ENCODE data around the gene TCIRG1.
A peak's percentile ranks its signal among the peaks of the same experiment; 100 is the strongest.

The TCIRG1 gene

DNA sequence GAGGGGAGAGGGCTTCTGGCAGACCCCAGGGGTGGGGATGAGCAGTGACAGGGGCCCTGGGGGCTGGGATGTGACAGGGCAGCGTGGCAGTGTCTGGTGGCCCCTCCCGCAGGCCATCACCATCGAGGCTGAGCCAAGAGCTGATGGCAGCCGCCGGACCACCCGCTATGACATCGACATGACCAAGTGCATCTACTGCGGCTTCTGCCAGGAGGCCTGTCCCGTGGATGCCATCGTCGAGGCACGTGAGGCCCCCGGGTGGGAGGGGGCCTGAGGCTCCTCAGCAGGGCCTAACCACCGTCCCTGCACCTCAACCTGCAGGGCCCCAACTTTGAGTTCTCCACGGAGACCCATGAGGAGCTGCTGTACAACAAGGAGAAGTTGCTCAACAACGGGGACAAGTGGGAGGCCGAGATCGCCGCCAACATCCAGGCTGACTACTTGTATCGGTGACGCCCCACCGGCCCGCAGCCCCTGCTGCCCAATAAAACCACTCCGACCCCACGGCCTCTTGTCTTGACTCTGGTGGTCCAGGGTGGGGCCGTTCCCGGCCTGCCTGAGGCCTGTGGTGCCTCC, 2.6 kb upstream of the TCIRG1 start:
- H4K20me1 ChIP-seq = peaks cover 2 to 10% (median 8%) of the 10 kb centered on the region in 11 experiments; a peak in 18 of 22 replicates
- peaks cover 22 to 49% (median 28%) of the 10 kb centered on the region in 11 experiments for H3K36me3 ChIP-seq
- no peaks in the 10 kb centered on the region for H3K27me3 ChIP-seq
- no peaks in the 10 kb centered on the region for H3K9me3 ChIP-seq (replicated peaks in 1 of 11)
- H3K4me1 ChIP-seq = peaks cover 64 to 79% (median 69%) of the 10 kb centered on the region in 10 experiments
- H3K27ac ChIP-seq = peak overlapping the region; percentile 73 to 92 (median 88)
- TF ChIP-seq Cebpa-rat (IDR thresholded peaks at IDR 0.05) = no peak
- H3K4me2 ChIP-seq = peak overlapping the region; percentile 93 to 100 (median 98)
- peak overlapping the region in 4 of 10 experiments; percentile 6 to 43 (median 31); a peak in 6 of 20 replicates for H3K4me3 ChIP-seq
- H3K9ac ChIP-seq = peak overlapping the region; percentile 57 to 89 (median 84)

DNA sequence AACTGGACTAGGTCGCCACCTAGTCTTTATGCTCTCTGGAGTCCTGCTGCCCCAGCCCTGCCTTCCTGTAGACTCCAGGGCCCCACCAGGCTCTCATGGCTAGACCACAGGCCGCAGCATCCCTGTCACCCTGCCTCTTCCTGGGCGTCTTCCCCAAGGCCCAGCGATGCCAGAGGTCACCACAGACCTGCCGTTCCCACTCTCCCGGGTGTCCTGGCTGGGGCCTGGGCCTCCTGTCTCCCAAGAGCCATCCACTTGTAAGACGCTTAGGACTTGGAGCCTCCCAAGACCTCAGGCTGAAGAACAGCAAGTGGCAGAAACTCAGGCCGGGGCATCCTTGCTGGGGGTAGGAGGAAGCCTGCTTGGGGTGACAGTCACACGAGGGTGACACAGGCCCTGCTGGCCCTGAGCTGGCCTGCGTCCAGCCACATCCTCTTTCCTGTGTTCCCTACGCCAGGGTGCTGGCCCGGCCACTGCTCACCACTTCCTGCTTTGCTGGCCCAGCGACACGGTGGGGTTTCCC, 2.0 kb upstream of the TCIRG1 start:
- no peaks in the 10 kb centered on the region for H3K9me3 ChIP-seq (replicated peaks in 1 of 11)
- no peaks in the 10 kb centered on the region for H3K27me3 ChIP-seq
- H3K4me1 ChIP-seq = peaks cover 64 to 79% (median 69%) of the 10 kb centered on the region in 10 experiments
- H3K27ac ChIP-seq = peak overlapping the region; percentile 73 to 92 (median 88)
- H3K36me3 ChIP-seq = peaks cover 22 to 55% (median 29%) of the 10 kb centered on the region in 11 experiments
- TF ChIP-seq Cebpa-rat (IDR thresholded peaks at IDR 0.05) = no peak
- peaks cover 8 to 15% (median 13%) of the 10 kb centered on the region in 11 experiments; a peak in 18 of 22 replicates for H4K20me1 ChIP-seq
- H3K9ac ChIP-seq = peak overlapping the region; percentile 57 to 89 (median 84)
- peak overlapping the region; percentile 93 to 100 (median 98) for H3K4me2 ChIP-seq
- H3K4me3 ChIP-seq = peak overlapping the region in 4 of 10 experiments; percentile 6 to 43 (median 31); a peak in 4 of 20 replicates

DNA sequence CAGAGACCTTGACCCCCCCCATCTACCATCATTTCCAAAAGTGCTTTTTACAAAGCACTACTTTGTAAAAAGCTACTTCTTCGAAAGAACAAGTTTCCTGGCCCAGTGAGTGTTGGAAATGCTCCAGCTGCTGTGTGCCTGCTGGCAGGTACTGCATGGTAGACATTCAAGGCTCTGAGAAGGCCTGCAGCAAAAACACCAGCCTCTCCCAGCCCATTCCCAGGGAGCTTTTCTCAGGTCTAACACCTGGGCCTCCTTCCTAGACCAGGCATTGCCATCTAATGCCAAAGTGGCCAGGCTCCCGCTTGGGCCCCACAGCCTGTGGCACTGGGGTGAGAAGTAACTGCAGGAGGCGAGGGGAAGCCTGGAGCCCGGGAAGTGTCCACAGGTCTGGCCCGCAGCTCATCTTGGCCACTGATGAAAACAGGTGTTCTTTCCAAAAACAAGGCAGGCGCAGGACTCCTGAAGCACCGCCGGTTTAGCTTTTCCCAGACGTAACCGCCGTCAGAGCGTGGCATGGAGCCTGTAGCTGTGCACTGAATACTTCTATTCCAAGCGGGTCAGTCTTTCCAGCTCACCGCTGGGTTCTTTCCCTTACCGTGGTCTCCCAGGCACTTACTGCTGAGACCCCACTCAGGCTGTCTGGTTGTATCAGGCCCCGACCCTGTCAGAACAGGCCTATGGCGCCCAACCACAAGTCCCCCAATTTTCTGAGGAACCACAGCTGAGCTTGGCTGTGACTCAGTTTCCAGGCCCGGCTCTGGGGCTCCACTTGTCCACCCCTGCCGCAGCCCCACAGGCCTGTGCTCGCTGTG, 1.2 kb upstream of the TCIRG1 start:
- TF ChIP-seq Cebpa-rat (IDR thresholded peaks at IDR 0.05) = no peak
- Histone ChIP-seq H3K27ac (peak overlapping the region; percentile 79 to 92 (median 88)), H3K4me2 (peak overlapping the region; percentile 93 to 100 (median 98)), H3K9me3 (replicated peaks in 1 of 11) (no peaks in the 10 kb centered on the region), H3K27me3 (no peaks in the 10 kb centered on the region), H3K9ac (peak overlapping the region; percentile 79 to 90 (median 86); a peak in 21 of 22 replicates), H3K36me3 (peaks cover 24 to 56% (median 32%) of the 10 kb centered on the region in 11 experiments), H4K20me1 (peaks cover 16 to 24% (median 22%) of the 10 kb centered on the region in 11 experiments), H3K4me3 (peak overlapping the region in 4 of 10 experiments; percentile 79 to 94 (median 90); a peak in 4 of 20 replicates), H3K4me1 (peaks cover 67 to 79% (median 72%) of the 10 kb centered on the region in 10 experiments)

DNA sequence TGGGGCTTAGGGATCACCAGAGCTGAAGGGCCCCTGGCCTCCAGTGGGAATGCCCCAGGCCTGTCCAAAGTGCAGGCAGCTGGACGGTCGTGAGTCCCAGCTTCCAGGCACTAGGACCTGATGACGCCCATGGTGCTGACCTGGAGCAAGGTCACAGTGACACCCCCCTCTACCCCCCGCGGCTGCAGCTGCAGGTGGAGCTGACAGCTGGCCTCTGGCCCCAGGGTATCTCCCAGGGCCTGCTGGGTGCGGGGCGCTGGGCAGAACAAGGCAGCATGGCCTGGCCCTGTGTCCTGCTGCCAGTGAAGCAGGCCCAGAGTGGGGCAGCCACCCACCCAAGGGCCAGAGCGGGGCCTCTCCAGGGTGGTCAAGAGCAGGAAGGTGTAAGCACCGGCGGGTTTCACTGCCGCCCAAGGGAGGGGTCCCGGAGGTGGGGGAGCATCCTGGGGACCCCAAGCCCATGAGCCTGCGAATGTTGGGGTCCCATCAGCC, 553 bp upstream of the TCIRG1 start:
- Histone ChIP-seq H3K9me3 (replicated peaks in 1 of 11) (no peaks in the 10 kb centered on the region), H3K4me1 (peaks cover 73 to 84% (median 77%) of the 10 kb centered on the region in 10 experiments), H3K4me2 (peak overlapping the region; percentile 93 to 100 (median 98)), H3K36me3 (peaks cover 24 to 56% (median 32%) of the 10 kb centered on the region in 11 experiments), H3K27me3 (no peaks in the 10 kb centered on the region), H4K20me1 (peaks cover 23 to 30% (median 28%) of the 10 kb centered on the region in 11 experiments), H3K27ac (peak overlapping the region; percentile 70 to 92 (median 88)), H3K9ac (peak overlapping the region; percentile 79 to 90 (median 86)), H3K4me3 (peak overlapping the region; percentile 67 to 94 (median 77))
- TF ChIP-seq Cebpa-rat (IDR thresholded peaks at IDR 0.05) = no peak

DNA sequence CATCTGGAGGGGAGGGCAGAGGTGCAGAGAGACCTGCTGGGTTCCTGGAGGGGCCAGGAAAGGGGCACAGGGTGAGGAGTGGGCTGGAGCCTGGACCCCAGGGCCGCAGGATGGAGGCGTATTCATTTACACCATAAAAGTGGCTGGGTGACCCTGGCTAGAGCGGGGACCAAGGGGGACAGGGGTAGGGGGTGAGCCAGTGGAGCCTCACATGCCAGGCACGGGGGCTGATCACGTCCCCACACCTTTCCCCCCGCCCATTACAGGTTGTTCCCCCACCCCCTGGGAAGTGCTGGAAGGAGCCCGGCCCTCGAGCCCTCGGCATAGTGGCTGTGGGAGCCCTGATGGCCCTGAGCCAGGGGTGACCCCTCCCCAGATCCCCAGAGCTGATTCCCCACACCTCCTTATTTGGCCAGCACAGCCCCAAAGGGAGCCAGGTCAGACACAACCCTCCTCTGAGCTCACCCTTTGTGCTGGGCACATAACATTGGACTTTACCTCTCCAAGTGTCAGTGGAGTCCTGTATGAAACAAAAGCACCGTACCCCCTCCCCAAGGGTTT, 781 bp downstream of the TCIRG1 start:
- Histone ChIP-seq H3K27ac (peak overlapping the region; percentile 70 to 92 (median 88)), H3K4me3 (peak overlapping the region; percentile 67 to 94 (median 77)), H3K9me3 (replicated peaks in 1 of 11) (no peaks in the 10 kb centered on the region), H3K4me2 (peak overlapping the region; percentile 93 to 100 (median 98)), H3K27me3 (no peaks in the 10 kb centered on the region), H3K9ac (peak overlapping the region; percentile 79 to 90 (median 86)), H3K4me1 (peaks cover 66 to 95% (median 86%) of the 10 kb centered on the region in 10 experiments), H4K20me1 (peaks cover 24 to 43% (median 41%) of the 10 kb centered on the region in 11 experiments), H3K36me3 (peaks cover 25 to 57% (median 33%) of the 10 kb centered on the region in 11 experiments)
- TF ChIP-seq Cebpa-rat (IDR thresholded peaks at IDR 0.05) = no peak

DNA sequence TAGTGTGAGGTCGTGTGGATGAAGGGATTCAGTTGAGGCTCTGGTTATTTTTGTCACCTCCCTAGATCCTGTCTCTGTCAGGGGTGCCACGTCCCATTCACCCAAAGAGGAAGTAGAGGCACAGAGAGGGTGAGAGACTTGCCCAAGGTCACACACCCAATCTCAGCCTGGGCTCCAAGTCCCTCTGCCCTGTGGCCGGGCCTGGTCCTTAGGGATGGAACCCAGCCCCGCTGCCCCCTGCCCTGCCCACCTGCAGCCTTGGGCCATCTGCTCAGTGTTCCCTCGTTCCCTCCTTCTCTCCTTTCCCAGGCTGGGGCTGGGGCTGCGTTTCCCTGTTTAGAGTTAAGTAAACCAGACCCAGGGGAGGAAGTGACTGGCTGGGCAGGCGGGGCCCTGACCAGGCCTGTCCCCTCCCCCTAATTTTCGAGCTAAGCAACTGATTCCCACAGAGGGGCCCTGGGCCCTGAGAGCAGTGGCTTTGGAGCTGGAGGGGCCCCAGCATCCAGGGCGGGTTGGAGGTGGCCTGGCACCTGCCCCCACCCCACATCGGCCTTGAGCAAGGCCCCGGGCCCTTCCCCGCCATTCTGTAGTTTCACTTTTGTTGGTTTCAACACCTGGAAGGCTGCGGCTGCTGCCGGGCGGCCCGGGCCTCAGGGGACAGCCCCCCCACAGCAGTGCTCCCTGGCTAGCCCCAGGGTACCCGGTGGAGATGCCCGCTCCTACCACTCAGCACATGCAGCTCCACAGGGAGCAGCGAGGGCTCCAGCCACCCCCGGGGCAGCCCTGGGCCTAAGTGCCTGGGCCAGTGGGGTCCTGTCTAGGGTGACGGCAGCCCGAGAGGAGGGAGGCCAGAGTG, 1.5 kb downstream of the TCIRG1 start:
- H3K27me3 ChIP-seq = no peaks in the 10 kb centered on the region
- H3K9me3 ChIP-seq (replicated peaks in 1 of 11) = no peaks in the 10 kb centered on the region
- peaks cover 58 to 92% (median 87%) of the 10 kb centered on the region in 10 experiments for H3K4me1 ChIP-seq
- peaks cover 24 to 51% (median 46%) of the 10 kb centered on the region in 11 experiments for H4K20me1 ChIP-seq
- H3K36me3 ChIP-seq = peaks cover 31 to 57% (median 40%) of the 10 kb centered on the region in 11 experiments
- peak in 4 of 11 experiments; percentile 29 to 85 (median 52); a peak in 6 of 22 replicates for TF ChIP-seq Cebpa-rat (IDR thresholded peaks at IDR 0.05)
- H3K27ac ChIP-seq = peak overlapping the region; percentile 70 to 92 (median 88)
- H3K4me3 ChIP-seq = peak overlapping the region; percentile 67 to 94 (median 77)
- H3K9ac ChIP-seq = peak overlapping the region; percentile 79 to 90 (median 86)
- peak overlapping the region; percentile 93 to 100 (median 98) for H3K4me2 ChIP-seq

DNA sequence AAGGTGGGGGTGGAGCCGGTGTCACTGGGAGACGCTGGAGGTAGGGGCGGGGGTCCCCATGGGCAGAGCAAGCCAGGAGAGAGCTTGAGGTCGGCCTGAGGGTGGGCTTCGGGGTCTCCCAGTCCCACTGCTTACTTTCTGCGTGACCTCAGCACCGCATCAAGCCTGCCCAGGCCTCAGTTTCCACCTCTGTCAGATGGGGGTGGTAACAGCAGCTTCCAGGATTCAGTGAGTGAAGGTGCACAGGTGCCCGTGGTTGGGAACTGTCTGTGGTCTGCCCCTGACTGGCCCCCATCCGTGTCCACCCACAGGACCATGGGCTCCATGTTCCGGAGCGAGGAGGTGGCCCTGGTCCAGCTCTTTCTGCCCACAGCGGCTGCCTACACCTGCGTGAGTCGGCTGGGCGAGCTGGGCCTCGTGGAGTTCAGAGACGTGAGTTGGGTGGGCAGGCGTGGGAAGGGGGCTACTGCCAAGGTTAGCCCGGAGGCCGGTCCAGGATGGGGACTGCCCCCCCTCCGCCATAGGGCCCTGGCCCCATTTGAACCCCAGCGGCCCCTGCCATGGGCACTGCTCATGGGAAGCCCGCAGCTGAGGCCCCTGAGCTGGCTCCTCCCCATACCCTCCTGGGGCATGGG, 2.2 kb downstream of the TCIRG1 start:
- H3K9ac ChIP-seq = peak overlapping the region; percentile 79 to 90 (median 86)
- H4K20me1 ChIP-seq = peaks cover 24 to 58% (median 53%) of the 10 kb centered on the region in 11 experiments
- peak overlapping the region; percentile 70 to 92 (median 88) for H3K27ac ChIP-seq
- H3K27me3 ChIP-seq = no peaks in the 10 kb centered on the region
- H3K4me2 ChIP-seq = peak overlapping the region; percentile 93 to 100 (median 98)
- H3K4me1 ChIP-seq = peaks cover 51 to 87% (median 80%) of the 10 kb centered on the region in 10 experiments
- H3K36me3 ChIP-seq = peaks cover 39 to 58% (median 48%) of the 10 kb centered on the region in 11 experiments
- peak overlapping the region; percentile 67 to 94 (median 77) for H3K4me3 ChIP-seq
- H3K9me3 ChIP-seq (replicated peaks in 1 of 11) = no peaks in the 10 kb centered on the region
- TF ChIP-seq Cebpa-rat (IDR thresholded peaks at IDR 0.05) = no peak
